HG03103 (cell line): Measurements from ENCODE around the gene WDR76.

ENCODE experiments used
- ATAC-seq: cut with Tn5 transposase; IDR thresholded peaks from one replicate; pipeline ENCODE4 v1.9.1; 2021; ENCODE audit warnings: low read depth; ENCODE audit not compliant: unreplicated experiment

Gene WDR76

GRCh38 chr15:43908516-43909050 lies 81.8 kb downstream of the WDR76 start:
- no peak for ATAC-seq

- no peak for ATAC-seq
These were observed 84.5 kb downstream of the WDR76 start for GRCh38 chr15:43911235-43911781.

- ATAC-seq, result no peak
These were observed 85.4 kb downstream of the WDR76 start for GRCh38 chr15:43912208-43912607.

GRCh38 chr15:43913026-43913780 lies 86.4 kb downstream of the WDR76 start:
- no peak for ATAC-seq

GRCh38 chr15:43913941-43914340 lies 87.1 kb downstream of the WDR76 start:
- no peak for ATAC-seq

GRCh38 chr15:43915631-43916325 lies 89.0 kb downstream of the WDR76 start:
- no peak for ATAC-seq

GRCh38 chr15:43916326-43916660 lies 89.5 kb downstream of the WDR76 start:
- no peak for ATAC-seq
